Measurements from ENCODE around the gene SLC7A5. TPM values are rescaled to one million over a fixed set of nuclear protein-coding genes. Genes with fewer than 3 reads are reported as not detected.

The SLC7A5 gene
- total and polyA plus RNA-seq, 2 donors (not counting 3 experiments of a cell fraction or from before 2014, with no cell fraction given) = 14.1 to 29.2 TPM

GRCh38 chr16:87838643-87839541, 30.4 kb downstream of the SLC7A5 start:
- no peak overlapping the region for H3K9ac ChIP-seq (replicated peaks; ENCODE audit: extremely low read depth, insufficient read depth, low read length)
- TF ChIP-seq JUN (IDR thresholded peaks at IDR 0.05; ENCODE audit: borderline replicate concordance, insufficient read depth, insufficient read length, low read depth) (no peak), CTCF (IDR thresholded peaks at IDR 0.05; ENCODE audit: extremely low read depth in 1 of 2, insufficient read depth in 1 of 2, low read depth in 1 of 2, low read length in 2 of 2) (no peak), MYC (IDR thresholded peaks at IDR 0.05; ENCODE audit: low read depth, low read length) (no peak), FOS (IDR thresholded peaks at IDR 0.05; ENCODE audit: borderline replicate concordance, insufficient read depth, low read length) (no peak), GATA2 (IDR thresholded peaks at IDR 0.05; ENCODE audit: insufficient read depth, insufficient read length, low read depth, low read length) (no peak), EZH2 (IDR thresholded peaks at IDR 0.05; ENCODE audit: borderline replicate concordance, low read depth, low read length, severe bottlenecking) (no peak), MAX (IDR thresholded peaks at IDR 0.05; ENCODE audit: insufficient read depth, insufficient read length) (no peak), POLR2A (IDR thresholded peaks at IDR 0.05; ENCODE audit: low read depth, low read length) (no peak), POLR2AphosphoS5 (IDR thresholded peaks at IDR 0.05; ENCODE audit: insufficient read depth, low read depth, low read length) (no peak)
- no TSS peak for BruUV-seq (replicated peaks)
- no peaks in the 10 kb centered on the region for H3K27me3 ChIP-seq (ENCODE audit: control insufficient read depth in 2 of 2, insufficient read depth in 2 of 2, low read length in 2 of 2)
- ChIA-PET POLR2A (interaction anchor here (0.9 to 1.2 kb wide), 2 partner anchors 29 to 31 kb away, joined by 3 read pairs; partner anchors contain the start of gene SLC7A5), CTCF (interaction anchor here (0.9 to 10.5 kb wide), 9 partner anchors 10 to 59 kb away, joined by 3 to 177 read pairs (median 6); no protein-coding TSS in a partner anchor)
- H3K27ac ChIP-seq (ENCODE audit: insufficient read depth, low read depth, low read length) = peak overlapping the region; percentile 93
- H3K4me3 ChIP-seq (replicated peaks in 1 of 3; ENCODE audit: insufficient read depth in 1 of 3, low read depth in 1 of 3, low read length in 3 of 3) = no peak overlapping the region
- peaks cover 30% of the 10 kb centered on the region for H3K4me1 ChIP-seq (ENCODE audit: control insufficient read depth, extremely low read depth, insufficient read depth, low read length)
- no peaks in the 10 kb centered on the region for H3K9me3 ChIP-seq (replicated peaks; ENCODE audit: control insufficient read depth, insufficient read depth, low read length)
- FAIRE-seq (no peak), DNase-seq (ENCODE audit: low read depth, low spot score) (no peak)
- no peaks in the 10 kb centered on the region for H3K9me1 ChIP-seq (replicated peaks; ENCODE audit: control insufficient read depth, extremely low read depth, insufficient read depth, low read length)
- dilution Hi-C loops (cut with MboI; ENCODE audit: extremely low pct_ligation_motif_present, low sequenced_read_pairs) = no loop called here
- H3K79me2 ChIP-seq (ENCODE audit: control insufficient read depth, insufficient read depth, low read length) = peaks cover 18% of the 10 kb centered on the region
- H2AFZ ChIP-seq (ENCODE audit: low read depth, low read length) = no peak overlapping the region
- H3K4me2 ChIP-seq (ENCODE audit: insufficient read depth, low read length) = no peak overlapping the region
- no peaks in the 10 kb centered on the region for H4K20me1 ChIP-seq (replicated peaks; ENCODE audit: control insufficient read depth, extremely low read depth, insufficient read depth, low read length)
- intact Hi-C loops (cut with micrococcal nuclease) = no loop called here
- peaks cover 3 to 4% of the 10 kb centered on the region in 2 experiments for H3K36me3 ChIP-seq (ENCODE audit: control insufficient read depth in 2 of 2, extremely low read depth in 1 of 2, insufficient read depth in 2 of 2, low read length in 2 of 2)
